ENCODE measurements around the gene ESPL1.

The ESPL1 gene

DNA sequence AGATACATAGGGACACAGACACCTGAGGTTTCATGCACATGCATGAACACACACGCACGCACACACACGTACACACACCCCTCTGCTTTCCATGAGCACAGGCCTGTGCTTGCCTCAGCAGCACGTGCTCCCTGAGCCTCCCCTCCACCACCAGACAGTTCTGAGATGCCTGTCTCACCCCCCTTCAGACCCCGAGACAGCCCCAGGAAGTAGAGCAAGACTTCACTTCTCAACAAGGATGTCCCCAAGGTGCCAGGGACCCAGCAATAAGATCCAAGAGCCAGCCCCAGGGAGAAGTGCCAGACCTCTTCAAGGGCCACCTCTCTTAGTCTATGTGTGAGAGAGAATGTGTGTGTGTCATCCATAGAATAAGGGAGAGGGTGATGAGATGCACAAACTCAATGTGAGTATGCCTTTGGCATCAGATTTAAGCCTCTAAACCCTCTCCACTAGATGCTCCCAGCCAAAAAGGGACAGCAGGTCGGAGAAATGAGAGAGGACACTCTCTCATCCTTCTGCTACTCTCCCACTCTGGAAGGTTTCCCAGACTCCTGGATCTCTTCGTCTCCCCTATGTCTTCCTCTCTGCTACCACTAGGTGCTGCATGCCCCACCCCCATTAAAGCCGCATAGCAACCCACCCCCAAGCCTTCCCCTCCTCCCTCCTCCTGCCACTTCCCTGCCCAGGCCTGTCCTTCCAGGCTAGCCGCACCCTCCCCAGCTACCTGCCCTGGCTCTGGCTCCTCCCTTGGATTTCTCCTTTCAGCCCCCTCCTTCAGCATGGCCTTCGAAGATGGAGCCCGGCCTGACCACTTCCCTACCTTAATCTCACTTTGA lies 43.8 kb upstream of the ESPL1 start:
- H3K36me3 ChIP-seq (ENCODE audit: control insufficient read depth in 2 of 2, insufficient read depth in 2 of 2, low read length in 2 of 2) = peaks cover 0 to 6% of the 10 kb centered on the region in 2 donors
- H3K9me3 ChIP-seq (ENCODE audit: control insufficient read depth in 2 of 2, low read length in 2 of 2) = no peaks in the 10 kb centered on the region
- H3K27me3 ChIP-seq (ENCODE audit: control insufficient read depth in 1 of 2, insufficient read depth in 2 of 2, low read length in 2 of 2) = no peaks in the 10 kb centered on the region
- H3K4me1 ChIP-seq (ENCODE audit: control insufficient read depth, insufficient read depth, low read length) = peaks cover 49% of the 10 kb centered on the region
- H3K27ac ChIP-seq (ENCODE audit: low read length) = peak overlapping the region; percentile 99
- H3K4me3 ChIP-seq (ENCODE audit: low read length in 2 of 2) = no peak overlapping the region
- peak overlapping the region; percentile 29 to 41 for H3K9ac ChIP-seq (ENCODE audit: low read length in 2 of 2)

DNA sequence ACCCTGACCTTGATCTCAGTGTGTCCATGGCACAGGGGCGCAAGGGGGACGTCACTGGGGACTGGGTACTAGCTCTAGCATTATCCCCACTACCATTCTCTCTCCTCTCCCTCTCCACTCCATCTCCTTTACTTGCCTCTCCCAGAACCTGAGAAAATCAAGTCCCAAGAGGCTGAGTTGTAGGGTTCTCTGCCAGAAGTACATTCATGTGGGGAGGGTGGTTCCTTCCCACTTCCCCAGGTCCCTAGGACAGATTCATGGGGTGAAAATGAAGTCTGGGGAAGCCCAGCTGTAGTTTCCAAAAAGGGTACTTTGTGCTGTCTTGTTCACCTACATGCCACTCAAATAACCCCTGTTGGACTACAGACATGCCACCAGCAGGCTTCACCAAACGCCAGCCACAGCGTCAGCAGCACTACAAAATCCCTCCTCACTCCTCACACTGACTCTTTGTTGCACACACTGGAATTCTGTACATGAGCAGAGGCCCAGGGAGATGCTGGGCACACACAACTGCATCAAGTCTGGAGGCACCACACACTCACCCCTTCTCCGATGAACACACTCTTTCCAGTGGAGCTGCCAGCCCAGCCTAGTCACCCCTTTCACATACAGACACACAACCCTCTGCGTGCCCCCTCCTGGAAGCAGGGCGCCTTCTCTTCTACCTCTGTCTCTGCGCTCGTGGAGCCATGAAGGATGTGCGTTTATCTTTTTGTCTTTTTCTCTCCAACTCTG lies 43.0 kb upstream of the ESPL1 start:
- peak overlapping the region in 1 of 2 donors; percentile 29 for H3K9ac ChIP-seq (ENCODE audit: low read length in 2 of 2)
- H3K36me3 ChIP-seq (ENCODE audit: control insufficient read depth in 2 of 2, insufficient read depth in 2 of 2, low read length in 2 of 2) = peaks cover 0 to 6% of the 10 kb centered on the region in 2 donors
- H3K27ac ChIP-seq (ENCODE audit: low read length) = peak overlapping the region; percentile 99
- no peaks in the 10 kb centered on the region for H3K27me3 ChIP-seq (ENCODE audit: control insufficient read depth in 1 of 2, insufficient read depth in 2 of 2, low read length in 2 of 2)
- H3K4me3 ChIP-seq (ENCODE audit: low read length in 2 of 2) = no peak overlapping the region
- H3K9me3 ChIP-seq (ENCODE audit: control insufficient read depth in 2 of 2, low read length in 2 of 2) = no peaks in the 10 kb centered on the region
- peaks cover 51% of the 10 kb centered on the region for H3K4me1 ChIP-seq (ENCODE audit: control insufficient read depth, insufficient read depth, low read length)

DNA sequence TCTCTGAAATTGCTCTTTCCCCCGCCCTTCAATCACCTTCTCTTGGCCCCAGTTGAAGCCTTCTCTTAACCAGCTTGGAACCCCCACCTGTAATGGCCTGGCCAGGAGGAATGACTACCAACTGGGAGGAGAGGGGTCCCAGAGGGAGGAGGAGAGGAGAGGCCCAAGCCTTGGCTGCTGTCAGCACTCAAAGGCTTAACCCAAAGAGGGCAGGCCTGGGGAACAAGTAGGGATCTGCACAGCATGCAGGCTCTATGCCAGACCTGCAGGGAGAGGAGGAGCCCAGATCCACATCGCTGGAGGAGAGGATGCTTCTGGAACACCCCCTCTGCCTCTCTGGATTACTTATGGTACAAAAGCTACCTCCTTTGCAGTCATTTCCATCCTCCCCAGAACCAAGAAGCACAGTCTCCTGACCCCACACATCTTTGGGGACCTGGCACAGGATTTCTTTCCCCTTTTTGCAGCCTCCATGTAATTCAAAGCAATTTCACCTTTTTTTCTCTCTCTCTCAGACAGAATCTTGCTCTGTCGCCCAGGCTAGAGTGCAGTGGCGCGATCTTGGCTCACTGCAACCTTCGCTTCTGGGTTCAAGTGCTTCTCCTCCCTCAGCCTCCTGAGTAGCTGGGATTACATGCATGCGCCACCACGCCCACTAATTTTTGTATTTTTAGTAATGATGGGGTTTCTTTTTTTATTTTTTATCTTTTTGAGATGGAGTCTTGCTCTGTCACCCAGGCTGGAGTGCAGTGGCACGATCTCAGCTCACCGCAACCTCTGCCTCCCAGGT lies 42.3 kb upstream of the ESPL1 start:
- Histone ChIP-seq H3K27ac (ENCODE audit: low read length) (peak overlapping the region; percentile 99), H3K9me3 (ENCODE audit: control insufficient read depth in 2 of 2, low read length in 2 of 2) (no peaks in the 10 kb centered on the region), H3K9ac (ENCODE audit: low read length in 2 of 2) (no peak overlapping the region), H3K27me3 (ENCODE audit: control insufficient read depth in 1 of 2, insufficient read depth in 2 of 2, low read length in 2 of 2) (no peaks in the 10 kb centered on the region), H3K4me3 (ENCODE audit: low read length in 2 of 2) (no peak overlapping the region), H3K36me3 (ENCODE audit: control insufficient read depth in 2 of 2, insufficient read depth in 2 of 2, low read length in 2 of 2) (peaks cover 0 to 6% of the 10 kb centered on the region in 2 donors), H3K4me1 (ENCODE audit: control insufficient read depth, insufficient read depth, low read length) (peaks cover 52% of the 10 kb centered on the region)

DNA sequence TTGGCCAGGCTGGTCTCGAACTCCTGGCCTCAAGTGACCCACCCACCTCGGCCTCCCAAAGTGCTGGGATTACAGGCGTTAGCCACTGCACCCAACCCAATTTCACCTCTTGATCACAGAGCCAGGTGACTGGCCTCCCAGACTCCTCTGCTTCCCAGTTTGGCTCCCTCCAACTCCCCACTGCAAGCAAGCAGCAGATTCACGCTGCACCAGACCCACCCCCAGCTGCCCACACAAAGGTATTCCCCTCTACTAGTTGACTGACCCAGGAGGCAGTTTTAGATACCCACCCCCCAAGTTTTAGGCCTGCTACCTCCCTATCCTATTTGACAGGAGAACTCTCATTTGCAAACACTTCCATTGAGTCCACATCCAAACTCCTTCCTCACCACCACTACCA lies 41.3 kb upstream of the ESPL1 start:
- H3K27me3 ChIP-seq (ENCODE audit: control insufficient read depth in 1 of 2, insufficient read depth in 2 of 2, low read length in 2 of 2) = no peaks in the 10 kb centered on the region
- H3K27ac ChIP-seq (ENCODE audit: low read length) = no peak overlapping the region
- H3K9me3 ChIP-seq (ENCODE audit: control insufficient read depth in 2 of 2, low read length in 2 of 2) = no peaks in the 10 kb centered on the region
- no peak overlapping the region for H3K4me3 ChIP-seq (ENCODE audit: low read length in 2 of 2)
- H3K36me3 ChIP-seq (ENCODE audit: control insufficient read depth in 2 of 2, insufficient read depth in 2 of 2, low read length in 2 of 2) = peaks cover 0 to 6% of the 10 kb centered on the region in 2 donors
- no peak overlapping the region for H3K9ac ChIP-seq (ENCODE audit: low read length in 2 of 2)
- peaks cover 58% of the 10 kb centered on the region for H3K4me1 ChIP-seq (ENCODE audit: control insufficient read depth, insufficient read depth, low read length)

DNA sequence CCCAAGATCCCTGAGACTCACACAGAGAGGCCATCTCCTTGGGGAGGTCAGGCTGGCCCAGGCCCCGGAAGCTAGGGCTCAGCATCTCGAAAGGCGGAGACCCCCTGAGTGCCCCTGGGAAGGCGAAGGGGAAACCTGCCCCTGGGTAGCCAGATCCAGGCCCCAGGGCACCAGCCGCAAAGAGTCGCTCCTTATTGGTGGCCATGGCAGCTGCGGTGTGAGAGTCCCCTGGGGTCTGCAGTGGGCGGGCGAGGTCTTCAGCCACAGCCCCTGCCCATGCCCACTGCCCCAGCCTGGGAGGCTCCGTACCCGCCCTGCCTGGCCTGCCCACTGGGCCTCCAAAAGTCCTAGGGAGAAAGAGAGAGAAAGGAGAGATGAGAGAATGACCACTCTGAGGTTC lies 40.8 kb upstream of the ESPL1 start:
- Histone ChIP-seq H3K4me1 (ENCODE audit: control insufficient read depth, insufficient read depth, low read length) (peaks cover 57% of the 10 kb centered on the region), H3K4me3 (ENCODE audit: low read length in 2 of 2) (no peak overlapping the region), H3K9ac (ENCODE audit: low read length in 2 of 2) (no peak overlapping the region), H3K27me3 (ENCODE audit: control insufficient read depth in 1 of 2, insufficient read depth in 2 of 2, low read length in 2 of 2) (no peaks in the 10 kb centered on the region), H3K9me3 (ENCODE audit: control insufficient read depth in 2 of 2, low read length in 2 of 2) (no peaks in the 10 kb centered on the region), H3K27ac (ENCODE audit: low read length) (no peak overlapping the region), H3K36me3 (ENCODE audit: control insufficient read depth in 2 of 2, insufficient read depth in 2 of 2, low read length in 2 of 2) (peaks cover 0 to 6% of the 10 kb centered on the region in 2 donors)

DNA sequence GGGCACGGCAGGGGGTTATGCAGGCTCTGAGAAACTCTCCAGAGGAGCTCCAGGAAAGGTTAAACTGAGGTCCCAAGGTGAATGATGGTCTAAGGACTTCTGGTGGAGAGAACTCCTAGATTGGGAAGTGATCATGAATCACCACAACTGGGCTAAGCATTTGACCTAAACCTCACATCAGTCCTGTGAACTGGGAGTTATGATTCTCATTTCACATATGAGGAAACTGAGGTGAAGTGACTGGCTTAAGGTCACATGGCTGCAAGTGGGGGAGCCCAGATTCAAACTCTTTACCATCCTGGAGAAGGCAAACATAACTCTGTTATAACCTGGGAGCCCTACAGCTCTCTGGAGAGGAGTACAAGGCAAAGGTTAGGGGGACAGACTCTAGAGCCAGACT lies 40.3 kb upstream of the ESPL1 start:
- peaks cover 0 to 6% of the 10 kb centered on the region in 2 donors for H3K36me3 ChIP-seq (ENCODE audit: control insufficient read depth in 2 of 2, insufficient read depth in 2 of 2, low read length in 2 of 2)
- peaks cover 57% of the 10 kb centered on the region for H3K4me1 ChIP-seq (ENCODE audit: control insufficient read depth, insufficient read depth, low read length)
- no peaks in the 10 kb centered on the region for H3K27me3 ChIP-seq (ENCODE audit: control insufficient read depth in 1 of 2, insufficient read depth in 2 of 2, low read length in 2 of 2)
- no peak overlapping the region for H3K9ac ChIP-seq (ENCODE audit: low read length in 2 of 2)
- H3K4me3 ChIP-seq (ENCODE audit: low read length in 2 of 2) = no peak overlapping the region
- H3K27ac ChIP-seq (ENCODE audit: low read length) = no peak overlapping the region
- H3K9me3 ChIP-seq (ENCODE audit: control insufficient read depth in 2 of 2, low read length in 2 of 2) = no peaks in the 10 kb centered on the region

DNA sequence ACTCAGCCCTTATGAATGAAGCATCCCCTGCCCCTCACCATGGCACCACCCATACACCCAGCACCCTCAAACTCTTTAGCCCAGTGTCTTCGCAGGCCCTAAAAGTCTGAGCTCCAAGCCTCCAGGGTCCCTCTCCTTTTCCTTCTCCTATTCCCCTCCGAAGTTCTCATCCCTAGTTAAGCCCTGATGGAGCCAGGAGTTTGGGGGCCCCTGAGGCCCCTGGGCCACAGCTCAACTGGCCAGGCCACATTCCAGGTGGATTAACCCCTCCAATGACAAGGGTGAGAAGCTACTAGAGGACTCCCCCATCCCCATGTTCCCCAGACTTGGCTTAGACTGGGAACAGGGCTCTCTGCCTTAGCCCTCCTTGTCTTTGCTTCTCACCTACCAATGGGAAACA lies 38.6 kb upstream of the ESPL1 start:
- H3K4me1 ChIP-seq (ENCODE audit: control insufficient read depth, insufficient read depth, low read length) = peaks cover 56% of the 10 kb centered on the region
- H3K9ac ChIP-seq (ENCODE audit: low read length in 2 of 2) = no peak overlapping the region
- no peak overlapping the region for H3K4me3 ChIP-seq (ENCODE audit: low read length in 2 of 2)
- H3K9me3 ChIP-seq (ENCODE audit: control insufficient read depth in 2 of 2, low read length in 2 of 2) = no peaks in the 10 kb centered on the region
- peaks cover 0 to 4% of the 10 kb centered on the region in 2 donors for H3K36me3 ChIP-seq (ENCODE audit: control insufficient read depth in 2 of 2, insufficient read depth in 2 of 2, low read length in 2 of 2)
- no peak overlapping the region for H3K27ac ChIP-seq (ENCODE audit: low read length)
- no peaks in the 10 kb centered on the region for H3K27me3 ChIP-seq (ENCODE audit: control insufficient read depth in 1 of 2, insufficient read depth in 2 of 2, low read length in 2 of 2)

DNA sequence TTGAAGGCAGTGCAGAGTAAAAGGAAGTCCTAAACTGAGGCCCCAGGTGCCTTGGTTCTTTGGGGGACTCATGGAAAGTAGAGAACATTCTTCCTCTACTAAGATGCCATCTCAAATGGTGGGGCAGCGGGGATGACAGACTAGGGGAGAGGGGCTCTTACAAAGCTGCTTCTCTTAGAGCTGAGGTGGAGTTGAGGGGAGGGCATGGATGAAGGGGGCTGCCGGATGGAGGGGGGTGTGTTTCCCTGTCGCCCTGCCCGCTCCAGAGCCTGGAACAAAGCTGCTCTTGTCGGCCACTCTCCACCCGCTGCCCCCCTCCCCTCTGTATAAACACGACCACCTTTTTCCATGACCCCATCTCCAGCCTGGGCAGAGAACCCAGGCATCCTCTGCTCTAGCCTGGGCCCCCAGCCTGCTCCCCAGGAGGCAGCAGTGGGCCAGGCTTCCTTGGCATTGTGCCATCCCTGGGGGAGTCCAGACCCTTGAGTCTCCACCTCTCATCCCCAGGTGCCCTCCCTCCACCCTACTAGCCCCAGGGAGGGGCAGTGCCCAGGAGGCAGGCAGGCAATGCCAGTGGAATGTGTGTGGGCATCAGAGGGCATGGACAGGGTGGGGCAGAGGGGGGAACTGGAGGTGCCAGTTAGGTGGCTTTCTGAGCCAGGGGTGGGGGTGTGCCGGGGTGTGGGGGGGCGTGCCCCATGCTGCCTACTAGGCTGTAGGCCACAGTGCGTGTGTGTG lies 37.8 kb upstream of the ESPL1 start:
- H3K4me3 ChIP-seq (ENCODE audit: low read length in 2 of 2) = peak overlapping the region in 1 of 2 donors; percentile 81
- H3K36me3 ChIP-seq (ENCODE audit: control insufficient read depth in 2 of 2, insufficient read depth in 2 of 2, low read length in 2 of 2) = peaks cover 0 to 4% of the 10 kb centered on the region in 2 donors
- H3K27me3 ChIP-seq (ENCODE audit: control insufficient read depth in 1 of 2, insufficient read depth in 2 of 2, low read length in 2 of 2) = no peaks in the 10 kb centered on the region
- H3K9ac ChIP-seq (ENCODE audit: low read length in 2 of 2) = no peak overlapping the region
- H3K4me1 ChIP-seq (ENCODE audit: control insufficient read depth, insufficient read depth, low read length) = peaks cover 52% of the 10 kb centered on the region
- no peaks in the 10 kb centered on the region for H3K9me3 ChIP-seq (ENCODE audit: control insufficient read depth in 2 of 2, low read length in 2 of 2)
- H3K27ac ChIP-seq (ENCODE audit: low read length) = peak overlapping the region; percentile 80

DNA sequence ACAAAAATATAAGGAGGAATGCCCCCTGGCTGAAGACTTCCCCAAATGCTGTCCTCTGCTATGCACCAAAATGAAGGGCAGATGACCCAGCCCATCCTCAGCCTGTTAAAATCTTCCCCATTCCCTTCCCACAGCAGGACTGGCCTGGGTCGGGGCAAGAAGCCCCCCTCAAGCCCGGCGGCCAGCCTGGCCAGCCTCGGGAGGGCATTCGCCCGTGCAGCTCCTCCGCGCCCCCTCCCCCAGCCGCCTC lies 36.5 kb upstream of the ESPL1 start:
- peaks cover 49% of the 10 kb centered on the region for H3K4me1 ChIP-seq (ENCODE audit: control insufficient read depth, insufficient read depth, low read length)
- peak overlapping the region; percentile 80 for H3K27ac ChIP-seq (ENCODE audit: low read length)
- peaks cover 0 to 4% of the 10 kb centered on the region in 2 donors for H3K36me3 ChIP-seq (ENCODE audit: control insufficient read depth in 2 of 2, insufficient read depth in 2 of 2, low read length in 2 of 2)
- no peaks in the 10 kb centered on the region for H3K9me3 ChIP-seq (ENCODE audit: control insufficient read depth in 2 of 2, low read length in 2 of 2)
- H3K4me3 ChIP-seq (ENCODE audit: low read length in 2 of 2) = peak overlapping the region; percentile 61 to 81
- H3K27me3 ChIP-seq (ENCODE audit: control insufficient read depth in 1 of 2, insufficient read depth in 2 of 2, low read length in 2 of 2) = no peaks in the 10 kb centered on the region
- peak overlapping the region; percentile 41 to 76 for H3K9ac ChIP-seq (ENCODE audit: low read length in 2 of 2)

DNA sequence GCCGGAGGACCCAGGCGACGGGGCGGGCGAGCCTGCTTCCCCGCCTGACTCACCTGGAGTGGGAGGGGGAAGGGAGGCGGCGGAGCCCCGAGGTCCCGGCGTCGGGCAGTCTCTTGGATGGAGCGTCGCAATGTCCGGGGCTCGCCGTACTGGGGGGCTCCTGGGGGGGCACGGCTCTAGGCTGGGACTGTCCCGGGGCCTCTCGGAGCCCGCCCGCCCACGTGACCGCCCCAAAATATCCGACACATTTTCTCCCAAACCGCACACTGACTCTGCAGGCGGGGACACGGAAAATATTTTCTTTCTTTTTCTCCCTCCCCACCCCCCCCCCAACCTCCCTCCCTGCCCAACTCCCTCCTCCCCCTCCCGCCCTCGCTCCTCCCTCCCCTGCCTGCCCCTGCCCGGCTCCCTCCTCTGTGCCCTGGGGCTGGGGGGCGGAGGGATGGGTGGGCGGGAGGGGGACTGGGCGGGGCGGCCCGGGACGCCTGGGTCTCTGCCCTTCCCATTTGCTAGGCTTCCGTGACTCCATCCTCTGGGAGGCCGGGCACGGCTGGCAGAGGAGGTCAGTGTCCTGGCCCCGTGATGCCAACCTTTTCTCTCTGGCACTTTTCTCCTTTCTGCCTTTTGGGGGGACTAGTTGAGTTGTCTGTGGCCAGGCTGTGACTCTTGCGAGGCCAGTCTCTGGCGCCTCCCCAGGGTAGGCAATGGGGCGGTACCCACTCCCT lies 36.0 kb upstream of the ESPL1 start, which contains the start of gene RARG:
Gene RARG (minus strand): TSS at position 289 of the 725 bp plus-strand sequence. CDS start 4,664 bp downstream, outside the sequence.
- H3K27me3 ChIP-seq (ENCODE audit: control insufficient read depth in 1 of 2, insufficient read depth in 2 of 2, low read length in 2 of 2) = no peaks in the 10 kb centered on the region
- no peaks in the 10 kb centered on the region for H3K9me3 ChIP-seq (ENCODE audit: control insufficient read depth in 2 of 2, low read length in 2 of 2)
- H3K4me1 ChIP-seq (ENCODE audit: control insufficient read depth, insufficient read depth, low read length) = peaks cover 49% of the 10 kb centered on the region
- peaks cover 0 to 4% of the 10 kb centered on the region in 2 donors for H3K36me3 ChIP-seq (ENCODE audit: control insufficient read depth in 2 of 2, insufficient read depth in 2 of 2, low read length in 2 of 2)
- peak within 1 kb of the TSS; percentile 87 for H3K27ac ChIP-seq (ENCODE audit: low read length)
- H3K9ac ChIP-seq (ENCODE audit: low read length in 2 of 2) = peak within 1 kb of the TSS; percentile 41 to 76
- H3K4me3 ChIP-seq (ENCODE audit: low read length in 2 of 2) = peak within 1 kb of the TSS; percentile 61 to 81
